GM23338 (cell line): ENCODE measurements around the gene FAM53A. TPM values are rescaled to one million over a fixed set of nuclear protein-coding genes. Genes with fewer than 3 reads are reported as not detected.
A peak's percentile ranks its signal among the peaks of the same experiment; 100 is the strongest.

ENCODE experiments used
- ATAC-seq: fragments of 200-7000 bp; cut with Tn5 transposase; 3 replicates; pipeline ENCODE4 v1.9.1; 2020
- DNase-seq: peaks from one replicate; pipeline ENCODE4 v3.0.0-alpha.2; 2015; ENCODE audit warnings: low spot score
- H2AFZ ChIP-seq: fragments of 200-600 bp; sonication (generic); 2 replicates; pipeline ENCODE4 v1.8.0; 2016; ENCODE audit warnings: antibody characterized with exemption, mild to moderate bottlenecking, moderate library complexity
- H3F3A ChIP-seq: fragments of 200-600 bp; sonication (generic); replicated peaks from 2 replicates; pipeline ENCODE4 v1.8.0; 2017; ENCODE audit warnings: antibody characterized with exemption, mixed run types, low read depth
- H3K27ac ChIP-seq: fragments of 200-600 bp; sonication (generic); 2 replicates; pipeline ENCODE4 v1.6.1; 2016; ENCODE audit warnings: low read depth
- H3K27me3 ChIP-seq: fragments of 200-600 bp; sonication (generic); 2 replicates; pipeline ENCODE4 v1.8.0; 2016; ENCODE audit warnings: mild to moderate bottlenecking, mixed run types, moderate library complexity; ENCODE audit not compliant: insufficient read depth
- H3K36me3 ChIP-seq: fragments of 200-600 bp; sonication (generic); 2 replicates; pipeline ENCODE4 v1.8.0; 2016; ENCODE audit warnings: mild to moderate bottlenecking; ENCODE audit not compliant: insufficient read depth
- H3K4me1 ChIP-seq: fragments of 200-600 bp; sonication (generic); 2 replicates; pipeline ENCODE4 v1.8.0; 2016; ENCODE audit warnings: mild to moderate bottlenecking, moderate library complexity; ENCODE audit not compliant: insufficient read depth
- H3K4me2 ChIP-seq: fragments of 200-600 bp; sonication (generic); 2 replicates; pipeline ENCODE4 v1.7.1; 2017; ENCODE audit warnings: mixed run types
- H3K4me3 ChIP-seq: fragments of 200-600 bp; sonication (generic); 2 replicates; pipeline ENCODE4 v1.6.1; 2016; ENCODE audit warnings: mixed run types
- H3K79me2 ChIP-seq: fragments of 200-600 bp; sonication (generic); replicated peaks from 2 replicates; pipeline ENCODE4 v1.8.0; 2017; ENCODE audit warnings: mild to moderate bottlenecking; ENCODE audit not compliant: insufficient read depth
- H3K9me2 ChIP-seq: fragments of 200-600 bp; sonication (generic); 2 replicates; pipeline ENCODE4 v1.8.0; 2017; ENCODE audit not compliant: insufficient read depth
- H4K20me1 ChIP-seq: fragments of 200-600 bp; sonication (generic); replicated peaks from 2 replicates; pipeline ENCODE4 v1.8.0; 2017; ENCODE audit warnings: mild to moderate bottlenecking; ENCODE audit not compliant: insufficient read depth
- H3K27ac Mint-ChIP-seq: 2 replicates; pipeline ENCODE4 v1.8.0; 2020; ENCODE audit warnings: inconsistent platforms, mild to moderate bottlenecking, moderate library complexity, mixed read lengths
- H3K27me3 Mint-ChIP-seq: 3 replicates; pipeline ENCODE4 v1.8.0; 2022; ENCODE audit warnings: low read depth, mild to moderate bottlenecking, moderate library complexity, mixed read lengths, inconsistent platforms; ENCODE audit not compliant: insufficient read depth, poor library complexity
- H3K36me3 Mint-ChIP-seq: 3 replicates; pipeline ENCODE4 v1.8.0; 2021; ENCODE audit warnings: low read depth, mild to moderate bottlenecking, inconsistent platforms, moderate library complexity, mixed read lengths
- H3K4me1 Mint-ChIP-seq: 3 replicates; pipeline ENCODE4 v1.8.0; 2020; ENCODE audit warnings: mild to moderate bottlenecking, inconsistent platforms, mixed read lengths
- H3K4me3 Mint-ChIP-seq: 3 replicates; pipeline ENCODE4 v1.8.0; 2021; ENCODE audit warnings: moderate library complexity, mild to moderate bottlenecking, inconsistent platforms, mixed read lengths
- H3K9me3 Mint-ChIP-seq: 3 replicates; pipeline ENCODE4 v1.8.0; 2020; ENCODE audit warnings: moderate library complexity, mild to moderate bottlenecking, inconsistent platforms, mixed read lengths
- POLR2AphosphoS5 ChIP-seq: IDR thresholded peaks from 2 replicates; pipeline ENCODE4 v1.6.1; 2016; ENCODE audit warnings: antibody characterized with exemption, low read depth
- REST ChIP-seq: IDR thresholded peaks from one replicate; pipeline ENCODE4 v1.6.1; 2018; ENCODE audit warnings: antibody characterized with exemption; ENCODE audit not compliant: unreplicated experiment
- ZNF114 ChIP-seq: fragments of 250-450 bp; sonication (Bioruptor Pico); IDR thresholded peaks from 2 replicates; pipeline ENCODE4 v1.5.0; 2020; ENCODE audit warnings: mild to moderate bottlenecking, moderate library complexity
- ZNF331 ChIP-seq: fragments of 250-450 bp; sonication (Bioruptor Pico); IDR thresholded peaks from 2 replicates; pipeline ENCODE4 v1.5.0; 2020; ENCODE audit warnings: low read depth, mild to moderate bottlenecking, moderate library complexity
- polyA plus RNA-seq: library from polyadenylated mRNA; unstranded; fragments of >200 nt; fragmentation: Nextera tagmentation; extraction: Ambion mirVana; gene quantifications from 2 replicates; pipeline ENCODE4 v1.2.1, GENCODE V29; 2016
- total RNA-seq: library from RNA; depleted of rRNA; stranded (reverse); fragments of >200 nt; shearing (Covaris generic); gene quantifications from 2 replicates; pipeline ENCODE4 v1.2.3, GENCODE V29; 2014
- TF ChIP-seq, protein P1 (sequence below): fragments of 250-450 bp; sonication (Bioruptor Pico); IDR thresholded peaks from 2 replicates; pipeline ENCODE4 v1.5.0; 2020; ENCODE audit warnings: mild to moderate bottlenecking, moderate library complexity
- TF ChIP-seq, protein P2 (sequence below), 2 experiments: fragments of 200-600 bp in 1 of 2; sonication (generic) in 1 of 2; conservative IDR thresholded peaks; 2 replicates each; pipeline versions ENCODE4 v1.5.1 to v1.6.1; 2016 to 2017; ENCODE audit warnings: antibody characterized with exemption in 2 of 2, low read depth in 2 of 2, mild to moderate bottlenecking in 2 of 2, moderate library complexity in 1 of 2

Gene FAM53A
- total and polyA plus RNA-seq, 2 experiments from 2014 or later: 1.1 to 3.1 TPM

DNA sequence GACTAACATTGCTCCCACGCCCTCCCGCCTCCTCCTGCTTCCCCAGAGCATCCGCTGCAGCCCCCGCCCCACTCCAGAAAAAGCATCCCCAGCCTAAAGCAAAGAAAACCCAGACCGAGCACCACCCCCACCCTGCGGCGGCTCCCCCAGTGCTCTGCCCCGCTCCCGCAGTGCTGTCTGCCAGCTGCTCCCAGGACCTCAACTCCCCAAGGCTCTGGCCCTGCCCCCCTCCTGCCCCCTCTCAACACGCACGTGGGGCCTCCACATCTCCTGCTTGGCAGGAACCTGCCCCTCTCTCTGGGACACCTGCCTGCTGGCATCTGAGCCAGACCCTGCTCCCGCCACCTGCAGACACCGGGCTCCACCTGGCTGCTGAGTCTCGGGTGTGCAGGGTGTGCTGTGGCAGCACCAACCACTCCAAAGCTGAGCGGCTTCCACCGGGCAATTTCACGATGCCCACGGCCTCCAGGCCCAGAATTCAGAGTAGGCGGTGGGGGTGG, 79.4 kb downstream of the FAM53A start:
- Mint-ChIP-seq H3K36me3 (no peaks in the 10 kb centered on the region; the same call in 2 of the 3 replicates), H3K9me3 (no peaks in the 10 kb centered on the region), H3K4me3 (no peak overlapping the region), H3K4me1 (peaks cover 8% of the 10 kb centered on the region; the same call in 2 of the 3 replicates), H3K27ac (no peak overlapping the region), H3K27me3 (peaks cover 7% of the 10 kb centered on the region)
- no peaks in the 10 kb centered on the region for H3K4me1 ChIP-seq
- H3K27ac ChIP-seq: no peak overlapping the region
- TF ChIP-seq, protein P1, sequence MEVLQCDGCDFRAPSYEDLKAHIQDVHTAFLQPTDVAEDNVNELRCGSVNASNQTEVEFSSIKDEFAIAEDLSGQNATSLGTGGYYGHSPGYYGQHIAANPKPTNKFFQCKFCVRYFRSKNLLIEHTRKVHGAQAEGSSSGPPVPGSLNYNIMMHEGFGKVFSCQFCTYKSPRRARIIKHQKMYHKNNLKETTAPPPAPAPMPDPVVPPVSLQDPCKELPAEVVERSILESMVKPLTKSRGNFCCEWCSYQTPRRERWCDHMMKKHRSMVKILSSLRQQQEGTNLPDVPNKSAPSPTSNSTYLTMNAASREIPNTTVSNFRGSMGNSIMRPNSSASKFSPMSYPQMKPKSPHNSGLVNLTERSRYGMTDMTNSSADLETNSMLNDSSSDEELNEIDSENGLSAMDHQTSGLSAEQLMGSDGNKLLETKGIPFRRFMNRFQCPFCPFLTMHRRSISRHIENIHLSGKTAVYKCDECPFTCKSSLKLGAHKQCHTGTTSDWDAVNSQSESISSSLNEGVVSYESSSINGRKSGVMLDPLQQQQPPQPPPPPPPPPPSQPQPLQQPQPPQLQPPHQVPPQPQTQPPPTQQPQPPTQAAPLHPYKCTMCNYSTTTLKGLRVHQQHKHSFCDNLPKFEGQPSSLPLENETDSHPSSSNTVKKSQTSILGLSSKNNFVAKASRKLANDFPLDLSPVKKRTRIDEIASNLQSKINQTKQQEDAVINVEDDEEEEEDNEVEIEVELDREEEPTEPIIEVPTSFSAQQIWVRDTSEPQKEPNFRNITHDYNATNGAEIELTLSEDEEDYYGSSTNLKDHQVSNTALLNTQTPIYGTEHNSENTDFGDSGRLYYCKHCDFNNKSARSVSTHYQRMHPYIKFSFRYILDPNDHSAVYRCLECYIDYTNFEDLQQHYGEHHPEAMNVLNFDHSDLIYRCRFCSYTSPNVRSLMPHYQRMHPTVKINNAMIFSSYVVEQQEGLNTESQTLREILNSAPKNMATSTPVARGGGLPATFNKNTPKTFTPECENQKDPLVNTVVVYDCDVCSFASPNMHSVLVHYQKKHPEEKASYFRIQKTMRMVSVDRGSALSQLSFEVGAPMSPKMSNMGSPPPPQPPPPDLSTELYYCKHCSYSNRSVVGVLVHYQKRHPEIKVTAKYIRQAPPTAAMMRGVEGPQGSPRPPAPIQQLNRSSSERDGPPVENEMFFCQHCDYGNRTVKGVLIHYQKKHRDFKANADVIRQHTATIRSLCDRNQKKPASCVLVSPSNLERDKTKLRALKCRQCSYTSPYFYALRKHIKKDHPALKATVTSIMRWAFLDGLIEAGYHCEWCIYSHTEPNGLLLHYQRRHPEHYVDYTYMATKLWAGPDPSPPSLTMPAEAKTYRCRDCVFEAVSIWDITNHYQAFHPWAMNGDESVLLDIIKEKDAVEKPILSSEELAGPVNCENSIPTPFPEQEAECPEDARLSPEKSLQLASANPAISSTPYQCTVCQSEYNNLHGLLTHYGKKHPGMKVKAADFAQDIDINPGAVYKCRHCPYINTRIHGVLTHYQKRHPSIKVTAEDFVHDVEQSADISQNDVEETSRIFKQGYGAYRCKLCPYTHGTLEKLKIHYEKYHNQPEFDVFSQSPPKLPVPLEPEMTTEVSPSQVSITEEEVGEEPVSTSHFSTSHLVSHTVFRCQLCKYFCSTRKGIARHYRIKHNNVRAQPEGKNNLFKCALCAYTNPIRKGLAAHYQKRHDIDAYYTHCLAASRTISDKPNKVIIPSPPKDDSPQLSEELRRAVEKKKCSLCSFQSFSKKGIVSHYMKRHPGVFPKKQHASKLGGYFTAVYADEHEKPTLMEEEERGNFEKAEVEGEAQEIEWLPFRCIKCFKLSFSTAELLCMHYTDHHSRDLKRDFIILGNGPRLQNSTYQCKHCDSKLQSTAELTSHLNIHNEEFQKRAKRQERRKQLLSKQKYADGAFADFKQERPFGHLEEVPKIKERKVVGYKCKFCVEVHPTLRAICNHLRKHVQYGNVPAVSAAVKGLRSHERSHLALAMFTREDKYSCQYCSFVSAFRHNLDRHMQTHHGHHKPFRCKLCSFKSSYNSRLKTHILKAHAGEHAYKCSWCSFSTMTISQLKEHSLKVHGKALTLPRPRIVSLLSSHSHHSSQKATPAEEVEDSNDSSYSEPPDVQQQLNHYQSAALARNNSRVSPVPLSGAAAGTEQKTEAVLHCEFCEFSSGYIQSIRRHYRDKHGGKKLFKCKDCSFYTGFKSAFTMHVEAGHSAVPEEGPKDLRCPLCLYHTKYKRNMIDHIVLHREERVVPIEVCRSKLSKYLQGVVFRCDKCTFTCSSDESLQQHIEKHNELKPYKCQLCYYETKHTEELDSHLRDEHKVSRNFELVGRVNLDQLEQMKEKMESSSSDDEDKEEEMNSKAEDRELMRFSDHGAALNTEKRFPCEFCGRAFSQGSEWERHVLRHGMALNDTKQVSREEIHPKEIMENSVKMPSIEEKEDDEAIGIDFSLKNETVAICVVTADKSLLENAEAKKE (CRISPR knock-in tag): no peak
- TF ChIP-seq, protein P2, sequence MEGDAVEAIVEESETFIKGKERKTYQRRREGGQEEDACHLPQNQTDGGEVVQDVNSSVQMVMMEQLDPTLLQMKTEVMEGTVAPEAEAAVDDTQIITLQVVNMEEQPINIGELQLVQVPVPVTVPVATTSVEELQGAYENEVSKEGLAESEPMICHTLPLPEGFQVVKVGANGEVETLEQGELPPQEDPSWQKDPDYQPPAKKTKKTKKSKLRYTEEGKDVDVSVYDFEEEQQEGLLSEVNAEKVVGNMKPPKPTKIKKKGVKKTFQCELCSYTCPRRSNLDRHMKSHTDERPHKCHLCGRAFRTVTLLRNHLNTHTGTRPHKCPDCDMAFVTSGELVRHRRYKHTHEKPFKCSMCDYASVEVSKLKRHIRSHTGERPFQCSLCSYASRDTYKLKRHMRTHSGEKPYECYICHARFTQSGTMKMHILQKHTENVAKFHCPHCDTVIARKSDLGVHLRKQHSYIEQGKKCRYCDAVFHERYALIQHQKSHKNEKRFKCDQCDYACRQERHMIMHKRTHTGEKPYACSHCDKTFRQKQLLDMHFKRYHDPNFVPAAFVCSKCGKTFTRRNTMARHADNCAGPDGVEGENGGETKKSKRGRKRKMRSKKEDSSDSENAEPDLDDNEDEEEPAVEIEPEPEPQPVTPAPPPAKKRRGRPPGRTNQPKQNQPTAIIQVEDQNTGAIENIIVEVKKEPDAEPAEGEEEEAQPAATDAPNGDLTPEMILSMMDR (conservative IDR thresholded peaks at IDR 0.05; ENCODE audit: low read depth in 2 of 2): peak; percentile 14 to 37; a peak in 2 of 4 replicates
- no peaks in the 10 kb centered on the region for H3K27me3 ChIP-seq
- H3K79me2 ChIP-seq: no peaks in the 10 kb centered on the region
- H3K4me2 ChIP-seq: no peak overlapping the region
- H4K20me1 ChIP-seq: no peaks in the 10 kb centered on the region
- H2AFZ ChIP-seq: no peak overlapping the region
- H3K4me3 ChIP-seq: no peak overlapping the region
- DNase-seq (no peak), ATAC-seq (peak; percentile 30)
- H3K9me2 ChIP-seq: no peaks in the 10 kb centered on the region
- no peaks in the 10 kb centered on the region for H3K36me3 ChIP-seq
- H3F3A ChIP-seq: no peaks in the 10 kb centered on the region

- H3K4me3 ChIP-seq: no peak overlapping the region
- no peak overlapping the region for H3K4me3 Mint-ChIP-seq
- H3K27ac ChIP-seq: no peak overlapping the region
- ATAC-seq (no peak), DNase-seq (no peak)
- H2AFZ ChIP-seq: no peak overlapping the region
- no peaks in the 10 kb centered on the region for H3K36me3 ChIP-seq
- no peak overlapping the region for H3K4me2 ChIP-seq
- H3K9me2 ChIP-seq: no peaks in the 10 kb centered on the region
- no peaks in the 10 kb centered on the region; the same call in 2 of the 3 replicates for H3K36me3 Mint-ChIP-seq
- H3K9me3 Mint-ChIP-seq: no peaks in the 10 kb centered on the region
- H3F3A ChIP-seq: no peaks in the 10 kb centered on the region
- H3K27me3 ChIP-seq: no peaks in the 10 kb centered on the region
- H4K20me1 ChIP-seq: no peaks in the 10 kb centered on the region
- peaks cover 7% of the 10 kb centered on the region for H3K27me3 Mint-ChIP-seq
- no peaks in the 10 kb centered on the region for H3K79me2 ChIP-seq
- no peak overlapping the region for H3K27ac Mint-ChIP-seq
- H3K4me1 Mint-ChIP-seq: peaks cover 11% of the 10 kb centered on the region
- 0 out of 2 replicates have a peak, but pooled peaks cover 5% of the 10 kb centered on the region for H3K4me1 ChIP-seq
- TF ChIP-seq REST (no peak), ZNF331 (CRISPR knock-in tag) (no peak), POLR2AphosphoS5 (no peak), ZNF114 (CRISPR knock-in tag) (no peak)
- TF ChIP-seq, protein P2 (conservative IDR thresholded peaks at IDR 0.05; ENCODE audit: low read depth in 2 of 2): no peak
Measured at GRCh38 chr4:1604181-1604705, 79.9 kb downstream of the FAM53A start.
